ENCODE results near the gene CLC.
"Not testable (repeated sequence)": the region's sequence is repeated elsewhere in the genome, so short reads cannot be mapped to it uniquely, and the experiment has no call there.

Gene CLC

GRCh38 chr19:39737891-39738290 lies at the start of gene CLC:
CLC (minus strand) TSS chr19:39738029; CDS start chr19:39737952, 77 bp downstream.
- DNase-seq = no peak

- no peak for DNase-seq
Observed at GRCh38 chr19:39780894-39781293, 43.1 kb upstream of the CLC start.

GRCh38 chr19:39778763-39779162 lies 40.9 kb upstream of the CLC start, which contains the start of gene LEUTX:
LEUTX (plus strand) TSS chr19:39778854; CDS start chr19:39778921, 67 bp downstream.
- no peak for DNase-seq

- no peak for DNase-seq
Observed at GRCh38 chr19:39768786-39769185, 31.0 kb upstream of the CLC start.

- DNase-seq = no peak
Observed at GRCh38 chr19:39768334-39768733, 30.5 kb upstream of the CLC start.

- DNase-seq = peak; percentile 36
Observed at GRCh38 chr19:39765091-39766076, 27.6 kb upstream of the CLC start.

GRCh38 chr19:39761851-39762250 lies 24.0 kb upstream of the CLC start:
- DNase-seq = not testable (repeated sequence)

GRCh38 chr19:39759457-39760184 lies 21.8 kb upstream of the CLC start:
- DNase-seq = no peak

GRCh38 chr19:39754971-39755370 lies 17.1 kb upstream of the CLC start:
- no peak for DNase-seq

- DNase-seq = no peak
Observed at GRCh38 chr19:39754544-39754943, 16.7 kb upstream of the CLC start.

GRCh38 chr19:39752795-39753194 lies 15.0 kb upstream of the CLC start:
- DNase-seq = no peak

- no peak for DNase-seq
Observed at GRCh38 chr19:39752390-39752789, 14.6 kb upstream of the CLC start.

- DNase-seq = no peak
Observed at GRCh38 chr19:39749981-39750380, 12.2 kb upstream of the CLC start.

- DNase-seq = no peak
Observed at GRCh38 chr19:39746836-39747529, 9.2 kb upstream of the CLC start.

GRCh38 chr19:39745643-39746042 lies 7.8 kb upstream of the CLC start:
- no peak for DNase-seq

GRCh38 chr19:39740395-39740794 lies 2.6 kb upstream of the CLC start:
- peak; percentile 6 for DNase-seq

- DNase-seq = no peak
Observed at GRCh38 chr19:39738814-39739213, 985 bp upstream of the CLC start.

- DNase-seq = no peak
Observed at GRCh38 chr19:39737351-39737750, 478 bp downstream of the CLC start.

GRCh38 chr19:39736088-39736487 lies 1.7 kb downstream of the CLC start:
- DNase-seq = no peak

- no peak for DNase-seq
Observed at GRCh38 chr19:39735688-39736087, 2.1 kb downstream of the CLC start.

GRCh38 chr19:39733841-39734240 lies 4.0 kb downstream of the CLC start:
- DNase-seq = no peak

- DNase-seq = no peak
Observed at GRCh38 chr19:39731685-39732084, 6.1 kb downstream of the CLC start.

GRCh38 chr19:39729594-39729993 lies 8.2 kb downstream of the CLC start:
- no peak for DNase-seq
